Measurements from ENCODE around the gene HES2.
A peak's percentile ranks its signal among the peaks of the same experiment; 100 is the strongest.

HES2 gene

DNA sequence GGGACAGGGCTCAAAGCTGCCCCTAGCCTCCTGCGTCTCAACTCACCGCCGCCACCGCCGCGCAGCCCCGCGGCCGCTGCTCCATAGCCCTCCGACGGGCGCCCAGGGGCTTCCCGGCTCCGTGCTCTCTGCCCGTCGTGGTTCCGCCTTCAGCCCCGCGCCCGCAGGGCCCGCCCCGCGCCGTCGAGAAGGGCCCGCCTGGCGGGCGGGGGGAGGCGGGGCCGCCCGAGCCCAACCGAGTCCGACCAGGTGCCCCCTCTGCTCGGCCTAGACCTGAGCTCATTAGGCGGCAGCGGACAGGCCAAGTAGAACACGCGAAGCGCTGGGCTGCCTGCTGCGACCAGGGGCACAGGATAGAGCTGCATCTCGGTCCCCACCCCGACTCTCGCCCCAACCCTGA is 46.3 kb upstream of the HES2 start, which contains the start of gene TNFRSF25:
TSS of gene TNFRSF25 (minus strand) at position 151 of the 400 bp plus-strand sequence. CDS start at position 85, 66 bp downstream.
- H3K23ac ChIP-seq (ENCODE audit: low read length): peak within 1 kb of the TSS; percentile 74
- no peak within 1 kb of the TSS for H3K4ac ChIP-seq (ENCODE audit: low read depth, low read length)
- H4K8ac ChIP-seq (ENCODE audit: low read depth, low read length): no peak within 1 kb of the TSS
- H3K9ac ChIP-seq (ENCODE audit: low read length): peak within 1 kb of the TSS; percentile 55
- no peaks in the 10 kb centered on the region for H3K79me1 ChIP-seq (ENCODE audit: low read length)
- H3K4me2 ChIP-seq (ENCODE audit: low read length): peak within 1 kb of the TSS; percentile 26
- no peak within 1 kb of the TSS for H2AK5ac ChIP-seq (ENCODE audit: low read length)
- no CpG with 5 or more reads among the region's 43 CpGs for WGBS (ENCODE audit: extremely low coverage, insufficient coverage, low lambda C conversion rate)
- H3K36me3 ChIP-seq (ENCODE audit: control insufficient read depth, insufficient read depth, low read length): peaks cover 2% of the 10 kb centered on the region
- no peaks in the 10 kb centered on the region for H3K27me3 ChIP-seq (ENCODE audit: insufficient read depth, low read length, poor library complexity)
- H3K18ac ChIP-seq (ENCODE audit: low read length): no peak within 1 kb of the TSS
- no peaks in the 10 kb centered on the region for H3K4me1 ChIP-seq (ENCODE audit: control insufficient read depth, low read depth, low read length)
- peak within 1 kb of the TSS; percentile 83 for H3K56ac ChIP-seq (ENCODE audit: low read length)
- no peak within 1 kb of the TSS for H2BK120ac ChIP-seq (ENCODE audit: low read depth, low read length)
- no peaks in the 10 kb centered on the region for H3K79me2 ChIP-seq (ENCODE audit: control insufficient read depth, insufficient read depth, low read length)
- H3K4me3 ChIP-seq (ENCODE audit: low read length): no peak within 1 kb of the TSS
- no peak within 1 kb of the TSS for H3K27ac ChIP-seq (ENCODE audit: low read depth, low read length)
- no peak within 1 kb of the TSS for H4K5ac ChIP-seq (ENCODE audit: low read length)
- DNase-seq: peak; percentile 63
- no peak within 1 kb of the TSS for H2BK15ac ChIP-seq (replicated peaks; ENCODE audit: low read depth)
- no peak within 1 kb of the TSS for H2BK5ac ChIP-seq (ENCODE audit: low read length)

DNA sequence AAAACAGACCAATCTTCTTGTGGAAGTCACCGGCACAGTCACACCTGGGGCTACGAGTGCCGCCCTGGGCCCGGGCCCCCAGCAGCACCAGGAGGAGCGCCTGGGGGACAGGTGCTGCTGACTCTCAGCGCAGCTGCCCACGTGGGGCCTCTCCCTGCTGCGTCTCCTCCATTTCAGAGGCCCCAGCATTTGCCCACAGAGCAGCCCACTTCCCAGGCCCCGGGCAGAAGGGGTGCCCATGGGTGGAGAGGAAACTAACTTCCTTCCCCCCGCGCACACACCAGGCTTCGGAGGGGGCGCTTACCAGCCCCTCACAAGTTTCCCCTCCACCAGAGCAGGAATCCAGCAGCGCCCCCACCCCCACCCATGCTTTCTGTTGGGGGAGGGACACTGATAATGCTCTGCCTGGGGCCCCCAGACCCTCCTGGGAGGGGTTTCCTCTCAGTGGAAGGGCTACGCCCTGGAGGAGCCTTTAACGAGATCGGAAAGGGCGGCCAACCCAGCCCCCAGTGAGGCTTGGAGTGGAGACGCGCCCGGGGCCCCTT is 45.8 kb upstream of the HES2 start:
- Histone ChIP-seq H3K56ac (ENCODE audit: low read length) (peak overlapping the region; percentile 83), H3K36me3 (ENCODE audit: control insufficient read depth, insufficient read depth, low read length) (peaks cover 2% of the 10 kb centered on the region), H3K4me2 (ENCODE audit: low read length) (peak overlapping the region; percentile 26), H3K27me3 (ENCODE audit: insufficient read depth, low read length, poor library complexity) (no peaks in the 10 kb centered on the region), H3K4ac (ENCODE audit: low read depth, low read length) (no peak overlapping the region), H2BK15ac (replicated peaks; ENCODE audit: low read depth) (no peak overlapping the region), H3K23ac (ENCODE audit: low read length) (peak overlapping the region; percentile 74), H2BK120ac (ENCODE audit: low read depth, low read length) (no peak overlapping the region), H4K8ac (ENCODE audit: low read depth, low read length) (no peak overlapping the region), H3K27ac (ENCODE audit: low read depth, low read length) (no peak overlapping the region), H3K79me2 (ENCODE audit: control insufficient read depth, insufficient read depth, low read length) (no peaks in the 10 kb centered on the region), H3K9ac (ENCODE audit: low read length) (peak overlapping the region; percentile 55), H3K18ac (ENCODE audit: low read length) (no peak overlapping the region), H4K5ac (ENCODE audit: low read length) (no peak overlapping the region), H3K79me1 (ENCODE audit: low read length) (no peaks in the 10 kb centered on the region), H3K4me1 (ENCODE audit: control insufficient read depth, low read depth, low read length) (no peaks in the 10 kb centered on the region), H3K4me3 (ENCODE audit: low read length) (no peak overlapping the region), H2BK5ac (ENCODE audit: low read length) (no peak overlapping the region), H2AK5ac (ENCODE audit: low read length) (no peak overlapping the region)
- no CpG with 5 or more reads among the region's 21 CpGs for WGBS (ENCODE audit: extremely low coverage, insufficient coverage, low lambda C conversion rate)
- DNase-seq: no peak

DNA sequence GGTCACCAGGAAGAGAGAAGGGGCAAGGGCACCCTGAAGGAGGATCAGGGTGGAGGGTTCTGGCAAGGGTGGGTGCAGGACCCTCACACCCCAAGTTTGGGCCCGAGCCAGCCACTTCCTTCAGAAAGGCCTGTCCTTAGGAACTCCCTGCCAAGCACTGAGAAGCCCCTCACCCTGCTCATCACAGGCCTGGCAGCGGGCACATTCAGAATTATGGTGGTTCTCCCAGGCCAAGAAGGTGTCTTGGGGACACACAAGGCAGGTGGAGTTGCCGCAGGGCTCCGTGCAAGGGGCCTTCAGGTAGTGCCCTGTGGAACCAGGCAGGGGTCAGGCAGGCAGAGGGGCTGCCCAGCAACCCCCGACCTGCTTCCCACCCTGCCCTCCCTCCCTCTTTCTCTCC is 45.2 kb upstream of the HES2 start:
- Histone ChIP-seq H3K27me3 (ENCODE audit: insufficient read depth, low read length, poor library complexity) (no peaks in the 10 kb centered on the region), H3K9ac (ENCODE audit: low read length) (no peak overlapping the region), H2BK120ac (ENCODE audit: low read depth, low read length) (no peak overlapping the region), H3K79me2 (ENCODE audit: control insufficient read depth, insufficient read depth, low read length) (no peaks in the 10 kb centered on the region), H3K4me1 (ENCODE audit: control insufficient read depth, low read depth, low read length) (no peaks in the 10 kb centered on the region), H3K56ac (ENCODE audit: low read length) (no peak overlapping the region), H3K36me3 (ENCODE audit: control insufficient read depth, insufficient read depth, low read length) (peaks cover under 1% of the 10 kb centered on the region), H3K4me3 (ENCODE audit: low read length) (no peak overlapping the region), H4K5ac (ENCODE audit: low read length) (no peak overlapping the region), H3K27ac (ENCODE audit: low read depth, low read length) (no peak overlapping the region), H3K4me2 (ENCODE audit: low read length) (no peak overlapping the region), H3K23ac (ENCODE audit: low read length) (no peak overlapping the region), H3K18ac (ENCODE audit: low read length) (no peak overlapping the region), H2BK5ac (ENCODE audit: low read length) (no peak overlapping the region), H3K4ac (ENCODE audit: low read depth, low read length) (no peak overlapping the region), H2AK5ac (ENCODE audit: low read length) (no peak overlapping the region), H4K8ac (ENCODE audit: low read depth, low read length) (no peak overlapping the region), H3K79me1 (ENCODE audit: low read length) (no peaks in the 10 kb centered on the region), H2BK15ac (replicated peaks; ENCODE audit: low read depth) (no peak overlapping the region)
- no peak for DNase-seq
- WGBS (ENCODE audit: extremely low coverage, insufficient coverage, low lambda C conversion rate): no CpG with 5 or more reads among the region's 5 CpGs

DNA sequence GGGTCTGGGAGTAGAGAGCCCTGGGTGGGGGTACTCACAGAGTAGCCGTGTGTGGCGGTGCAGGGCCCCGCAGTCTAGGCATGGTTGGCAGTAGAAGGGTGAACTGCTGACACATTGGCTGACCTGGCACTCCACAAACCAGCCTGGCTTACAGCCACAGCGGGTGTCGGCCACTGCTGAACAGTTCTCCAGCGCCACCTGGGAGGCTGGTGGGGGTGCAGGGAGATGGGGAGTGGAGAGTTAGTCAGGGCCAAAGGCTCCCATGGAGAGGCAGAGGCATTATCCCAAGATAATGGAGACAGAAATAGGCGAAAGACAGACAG is 44.8 kb upstream of the HES2 start:
- Histone ChIP-seq H3K27ac (ENCODE audit: low read depth, low read length) (no peak overlapping the region), H3K4me2 (ENCODE audit: low read length) (no peak overlapping the region), H3K36me3 (ENCODE audit: control insufficient read depth, insufficient read depth, low read length) (no peaks in the 10 kb centered on the region), H2BK5ac (ENCODE audit: low read length) (no peak overlapping the region), H2AK5ac (ENCODE audit: low read length) (no peak overlapping the region), H3K23ac (ENCODE audit: low read length) (no peak overlapping the region), H4K8ac (ENCODE audit: low read depth, low read length) (no peak overlapping the region), H3K4ac (ENCODE audit: low read depth, low read length) (no peak overlapping the region), H3K9ac (ENCODE audit: low read length) (no peak overlapping the region), H3K27me3 (ENCODE audit: insufficient read depth, low read length, poor library complexity) (no peaks in the 10 kb centered on the region), H3K79me2 (ENCODE audit: control insufficient read depth, insufficient read depth, low read length) (no peaks in the 10 kb centered on the region), H3K4me1 (ENCODE audit: control insufficient read depth, low read depth, low read length) (no peaks in the 10 kb centered on the region), H3K4me3 (ENCODE audit: low read length) (no peak overlapping the region), H3K56ac (ENCODE audit: low read length) (no peak overlapping the region), H2BK120ac (ENCODE audit: low read depth, low read length) (no peak overlapping the region), H2BK15ac (replicated peaks; ENCODE audit: low read depth) (no peak overlapping the region), H3K79me1 (ENCODE audit: low read length) (no peaks in the 10 kb centered on the region), H3K18ac (ENCODE audit: low read length) (no peak overlapping the region), H4K5ac (ENCODE audit: low read length) (no peak overlapping the region)
- WGBS (ENCODE audit: extremely low coverage, insufficient coverage, low lambda C conversion rate): no CpG with 5 or more reads among the region's 7 CpGs
- DNase-seq: no peak

DNA sequence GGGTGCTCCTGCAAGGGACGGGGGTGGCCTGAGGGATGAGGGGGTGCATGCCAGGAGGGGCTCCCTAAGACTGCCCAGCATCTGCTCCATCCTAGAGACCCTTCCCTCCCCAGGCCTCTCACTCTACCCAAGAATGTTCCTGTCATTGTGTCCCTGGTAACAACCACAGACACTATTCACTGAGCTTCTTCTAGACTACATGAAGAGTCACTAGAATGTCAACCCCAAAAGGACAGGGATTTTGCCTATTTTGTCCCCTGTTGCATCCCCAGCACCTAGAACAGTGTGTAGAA is 43.3 kb upstream of the HES2 start:
- H2BK15ac ChIP-seq (replicated peaks; ENCODE audit: low read depth): no peak overlapping the region
- H3K4me3 ChIP-seq (ENCODE audit: low read length): no peak overlapping the region
- H2BK120ac ChIP-seq (ENCODE audit: low read depth, low read length): no peak overlapping the region
- H3K4me2 ChIP-seq (ENCODE audit: low read length): no peak overlapping the region
- H4K8ac ChIP-seq (ENCODE audit: low read depth, low read length): no peak overlapping the region
- H3K23ac ChIP-seq (ENCODE audit: low read length): no peak overlapping the region
- H3K4ac ChIP-seq (ENCODE audit: low read depth, low read length): no peak overlapping the region
- H3K9ac ChIP-seq (ENCODE audit: low read length): no peak overlapping the region
- H3K79me1 ChIP-seq (ENCODE audit: low read length): no peaks in the 10 kb centered on the region
- no peak overlapping the region for H2BK5ac ChIP-seq (ENCODE audit: low read length)
- H3K27me3 ChIP-seq (ENCODE audit: insufficient read depth, low read length, poor library complexity): no peaks in the 10 kb centered on the region
- no peak for DNase-seq
- no peak overlapping the region for H2AK5ac ChIP-seq (ENCODE audit: low read length)
- no peak overlapping the region for H3K56ac ChIP-seq (ENCODE audit: low read length)
- H3K27ac ChIP-seq (ENCODE audit: low read depth, low read length): no peak overlapping the region
- no peaks in the 10 kb centered on the region for H3K4me1 ChIP-seq (ENCODE audit: control insufficient read depth, low read depth, low read length)
- H3K79me2 ChIP-seq (ENCODE audit: control insufficient read depth, insufficient read depth, low read length): no peaks in the 10 kb centered on the region
- no CpG with 5 or more reads among the region's 1 CpG for WGBS (ENCODE audit: extremely low coverage, insufficient coverage, low lambda C conversion rate)
- H3K36me3 ChIP-seq (ENCODE audit: control insufficient read depth, insufficient read depth, low read length): no peaks in the 10 kb centered on the region
- no peak overlapping the region for H3K18ac ChIP-seq (ENCODE audit: low read length)
- H4K5ac ChIP-seq (ENCODE audit: low read length): no peak overlapping the region

DNA sequence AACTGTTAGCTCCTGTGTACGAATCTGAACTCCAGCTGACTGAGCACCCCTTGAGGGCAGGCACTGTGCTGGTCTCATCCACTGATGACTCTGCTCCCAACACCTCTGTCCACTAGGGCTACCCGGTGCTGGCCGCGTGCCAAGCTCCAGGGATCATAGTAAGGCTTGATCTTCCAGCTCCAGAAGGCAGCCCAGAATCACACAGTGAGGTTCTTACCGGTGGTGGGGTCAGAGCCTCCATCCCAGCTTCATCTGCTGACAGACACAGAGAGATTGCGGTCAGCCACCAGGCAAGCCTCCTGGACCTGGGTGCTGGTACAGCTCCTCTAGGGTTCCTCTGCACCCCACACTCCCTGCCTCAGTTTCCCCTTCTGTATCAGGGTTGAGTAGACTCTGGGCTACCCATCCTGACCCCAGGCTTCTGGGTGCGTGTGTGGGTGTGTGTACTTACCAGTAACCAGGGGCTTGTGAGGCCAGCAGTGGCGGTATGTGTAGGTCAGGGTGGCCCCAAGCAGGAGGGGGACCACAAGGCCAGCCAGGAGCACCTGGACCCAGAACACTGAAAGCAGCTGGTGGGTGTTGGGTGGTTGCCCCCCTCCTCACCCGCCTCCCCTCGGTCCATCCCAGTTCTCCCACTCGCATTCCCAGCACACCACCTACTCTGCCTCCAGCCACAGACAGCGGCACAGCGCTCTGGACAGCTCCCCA is 42.8 kb upstream of the HES2 start:
- Histone ChIP-seq H2BK120ac (ENCODE audit: low read depth, low read length) (no peak overlapping the region), H3K23ac (ENCODE audit: low read length) (no peak overlapping the region)
- WGBS (ENCODE audit: extremely low coverage, insufficient coverage, low lambda C conversion rate): no CpG with 5 or more reads among the region's 13 CpGs

More for the DNA sequence above, 42.8 kb upstream of the HES2 start:
- Histone ChIP-seq H2BK15ac (replicated peaks; ENCODE audit: low read depth) (no peak overlapping the region), H3K56ac (ENCODE audit: low read length) (no peak overlapping the region), H3K4ac (ENCODE audit: low read depth, low read length) (no peak overlapping the region), H3K27me3 (ENCODE audit: insufficient read depth, low read length, poor library complexity) (no peaks in the 10 kb centered on the region), H3K79me1 (ENCODE audit: low read length) (no peaks in the 10 kb centered on the region), H3K18ac (ENCODE audit: low read length) (no peak overlapping the region), H3K4me3 (ENCODE audit: low read length) (no peak overlapping the region), H4K8ac (ENCODE audit: low read depth, low read length) (no peak overlapping the region), H2BK5ac (ENCODE audit: low read length) (no peak overlapping the region), H3K36me3 (ENCODE audit: control insufficient read depth, insufficient read depth, low read length) (no peaks in the 10 kb centered on the region), H2AK5ac (ENCODE audit: low read length) (no peak overlapping the region), H3K27ac (ENCODE audit: low read depth, low read length) (no peak overlapping the region), H3K4me1 (ENCODE audit: control insufficient read depth, low read depth, low read length) (no peaks in the 10 kb centered on the region), H3K9ac (ENCODE audit: low read length) (no peak overlapping the region), H3K79me2 (ENCODE audit: control insufficient read depth, insufficient read depth, low read length) (no peaks in the 10 kb centered on the region), H3K4me2 (ENCODE audit: low read length) (no peak overlapping the region), H4K5ac (ENCODE audit: low read length) (no peak overlapping the region)
- DNase-seq: no peak

All from mesendoderm (in vitro differentiated cells).